Retina (tissue), 1 donor: ENCODE measurements around the gene ARRB1.
"Not testable (repeated sequence)": the region's sequence is repeated elsewhere in the genome, so short reads cannot be mapped to it uniquely, and the experiment has no call there.

Source experiments
- DNase-seq: peaks from one replicate; pipeline ENCODE4 v3.0.0-alpha.2; 2016

Gene ARRB1

DNA sequence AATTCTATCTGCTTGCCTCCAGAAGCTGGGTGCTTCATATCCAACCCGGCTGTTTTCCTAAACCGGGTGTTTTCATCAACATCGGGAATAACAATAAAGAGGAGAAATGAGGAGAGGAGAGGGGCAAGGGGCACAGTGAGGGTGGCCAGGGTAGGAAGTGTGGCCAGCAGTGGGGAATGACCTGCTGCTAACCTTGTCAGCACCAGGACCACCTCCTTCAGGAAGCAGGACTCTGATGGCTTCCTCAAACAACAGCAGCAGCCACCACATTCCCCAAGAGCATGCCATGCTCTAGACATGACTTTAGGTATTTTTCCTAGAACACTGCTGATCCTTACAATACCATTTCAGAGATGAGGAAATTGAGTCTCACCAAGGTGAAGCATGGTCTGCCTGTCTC, 58.5 kb downstream of the ARRB1 start:
- DNase-seq, result no peak

DNA sequence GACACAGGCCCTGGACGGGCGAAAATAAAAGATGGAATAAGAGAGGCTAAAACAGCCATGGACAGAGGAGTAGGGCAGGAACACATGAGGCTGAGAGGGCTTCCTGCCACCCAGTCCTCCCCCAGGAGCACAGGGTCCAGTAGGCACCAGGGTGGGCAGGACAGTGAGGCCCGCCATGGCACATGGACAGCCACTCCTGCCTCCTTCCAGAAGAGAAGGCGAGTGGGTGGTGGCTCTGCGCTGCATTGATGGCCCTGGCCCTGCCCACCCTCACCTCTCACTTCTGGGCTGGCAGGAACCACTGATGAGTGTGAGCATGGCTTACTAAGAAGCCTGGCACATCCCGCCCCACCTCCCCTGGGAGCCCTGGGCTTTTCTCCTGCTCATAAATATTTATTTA, 59.7 kb downstream of the ARRB1 start:
- DNase-seq, result no peak

DNA sequence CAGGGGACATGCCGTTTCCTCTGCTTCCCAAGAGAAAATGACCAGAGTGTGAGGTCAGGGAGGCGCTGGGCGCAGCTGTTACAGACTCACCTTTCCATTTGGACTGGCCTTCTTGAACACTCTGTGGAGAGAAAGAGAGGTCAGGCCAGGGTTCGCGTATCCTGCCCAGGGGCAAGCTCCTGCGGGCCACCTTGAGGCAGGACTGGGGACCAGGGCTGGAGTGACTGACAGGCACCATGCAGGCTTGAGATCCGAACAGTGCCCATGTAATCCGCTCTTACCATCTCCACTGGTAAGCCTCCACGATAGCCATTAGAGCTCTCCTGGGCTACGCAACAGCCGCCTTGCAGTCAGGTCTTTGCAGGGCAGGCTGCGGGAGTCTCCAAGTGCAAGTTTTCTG, 61.5 kb downstream of the ARRB1 start:
- no peak for DNase-seq

GRCh38 chr11:75289511-75289760, 62.0 kb downstream of the ARRB1 start:
- no peak for DNase-seq

- no peak for DNase-seq
These were observed 63.9 kb downstream of the ARRB1 start for GRCh38 chr11:75287579-75287978.

- DNase-seq, result no peak
These were observed 64.5 kb downstream of the ARRB1 start for GRCh38 chr11:75286826-75287465.

- no peak for DNase-seq
These were observed 65.6 kb downstream of the ARRB1 start for GRCh38 chr11:75285776-75286360.

GRCh38 chr11:75283391-75283931, 68.0 kb downstream of the ARRB1 start:
- DNase-seq, result no peak

- no peak for DNase-seq
These were observed 69.9 kb downstream of the ARRB1 start for GRCh38 chr11:75281469-75282095.

GRCh38 chr11:75280770-75281468, 70.5 kb downstream of the ARRB1 start:
- DNase-seq, result no peak

- DNase-seq, result peak; percentile 88
These were observed 71.2 kb downstream of the ARRB1 start for GRCh38 chr11:75280227-75280701.

- DNase-seq, result no peak
These were observed 72.2 kb downstream of the ARRB1 start for GRCh38 chr11:75279273-75279672.

GRCh38 chr11:75277991-75278790, 73.3 kb downstream of the ARRB1 start:
- DNase-seq, result no peak

DNA sequence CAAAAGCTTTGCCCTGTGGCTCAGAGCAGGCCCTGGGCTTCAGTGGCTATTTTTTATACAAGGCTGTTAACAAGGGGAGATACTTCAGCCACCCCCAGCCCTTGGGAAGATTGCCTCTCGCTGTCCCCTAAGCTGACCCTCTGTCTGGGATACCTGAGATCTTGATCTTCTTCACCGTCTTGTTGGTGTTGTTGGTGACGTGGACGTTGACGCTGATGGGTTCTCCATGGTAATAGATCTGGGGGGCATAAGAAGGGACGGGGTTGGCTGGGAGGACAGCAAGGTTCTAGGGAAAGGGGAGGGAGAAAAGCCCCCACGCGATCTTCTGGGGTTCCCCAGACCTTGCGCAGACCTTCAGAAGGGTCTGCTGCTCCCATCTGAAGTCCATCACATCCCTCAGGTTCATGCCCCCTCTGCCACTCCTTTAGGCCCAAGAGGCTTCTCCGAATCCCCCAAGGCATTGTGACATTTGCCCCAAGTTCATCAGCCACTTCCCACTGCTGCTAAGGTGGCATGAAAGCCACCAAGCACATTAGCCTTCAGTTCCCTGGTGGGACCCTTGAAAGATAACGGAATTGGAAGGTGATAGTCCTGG, 74.2 kb downstream of the ARRB1 start:
- DNase-seq, result no peak

DNA sequence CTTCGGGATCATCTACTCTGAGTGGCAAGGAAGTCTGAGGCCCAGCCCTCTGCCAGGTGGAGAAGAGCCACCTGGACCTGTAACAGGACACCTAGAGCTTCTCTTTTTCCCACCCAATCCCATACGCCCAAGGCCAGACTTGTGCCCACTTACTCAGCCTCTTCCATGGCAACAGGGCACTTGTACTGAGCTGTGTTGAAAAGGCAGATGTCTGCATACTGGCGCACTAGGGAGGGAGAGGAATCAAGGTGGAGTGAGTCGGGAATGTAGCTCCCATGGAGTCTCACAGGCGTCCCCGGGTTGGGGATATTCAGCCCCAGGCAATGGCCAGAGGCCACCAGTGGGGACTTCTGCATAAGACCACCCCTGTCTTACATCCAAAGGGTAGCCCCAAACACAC, 74.8 kb downstream of the ARRB1 start:
- DNase-seq, result no peak

DNA sequence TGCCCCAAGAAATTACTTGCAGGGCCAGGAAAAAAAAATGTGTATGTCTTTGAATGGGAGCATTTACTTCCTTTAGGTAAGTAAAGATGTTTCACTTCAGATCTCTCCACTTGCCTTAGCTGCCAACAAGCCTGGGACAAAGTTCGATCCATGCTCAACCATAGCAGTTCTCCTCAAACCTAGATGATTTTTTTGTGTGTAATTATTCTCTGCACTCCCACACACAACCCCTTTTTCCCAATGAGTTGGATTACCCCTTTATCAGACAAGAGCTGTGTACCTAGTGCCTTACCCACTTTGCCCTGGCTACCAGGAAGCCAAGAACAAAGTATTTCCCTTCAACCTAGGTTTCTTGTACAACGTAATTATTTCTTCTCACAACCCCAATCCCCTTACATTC, 75.3 kb downstream of the ARRB1 start:
- no peak for DNase-seq

DNA sequence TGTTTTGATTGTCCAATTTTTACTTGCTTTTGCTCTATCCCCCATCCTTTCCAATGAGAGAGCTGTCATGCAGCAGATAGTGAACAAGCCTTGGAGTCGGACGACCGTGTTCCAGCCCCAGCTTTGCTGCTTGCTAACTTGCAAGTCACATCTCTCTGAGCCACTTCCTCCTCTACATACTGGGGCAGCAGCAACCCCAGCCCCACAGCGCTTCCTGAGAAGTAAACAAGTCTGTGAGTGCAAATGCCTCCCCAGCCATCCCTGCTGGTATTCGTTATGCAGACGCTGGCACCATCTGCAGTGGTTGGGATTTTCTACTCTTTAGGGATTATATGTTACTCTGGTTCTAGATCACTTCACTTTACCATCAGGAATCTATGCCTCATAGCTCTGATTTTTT, 75.9 kb downstream of the ARRB1 start:
- DNase-seq, result no peak

DNA sequence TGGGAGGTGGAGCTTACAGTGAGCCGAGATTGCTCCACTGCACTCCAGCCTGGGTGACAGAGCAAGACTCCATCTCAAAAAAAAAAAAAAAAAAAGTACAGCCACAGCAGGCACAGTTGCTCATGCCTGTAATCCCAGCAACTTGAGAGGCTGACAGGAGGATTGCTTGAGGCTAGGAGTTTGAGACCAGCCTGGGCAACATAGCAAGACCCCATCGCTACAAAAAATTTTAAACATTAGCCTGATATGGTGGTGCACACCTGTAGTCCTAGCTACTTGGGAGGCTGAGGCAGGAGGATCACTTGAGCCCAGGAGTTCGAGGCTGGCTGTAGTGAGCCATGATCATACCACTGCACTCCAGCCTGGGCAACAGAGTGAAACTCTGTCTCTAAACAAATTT, 76.7 kb downstream of the ARRB1 start:
- not testable (repeated sequence) for DNase-seq

GRCh38 chr11:75273411-75274391, 77.8 kb downstream of the ARRB1 start:
- no peak for DNase-seq

GRCh38 chr11:75272821-75273301, 78.6 kb downstream of the ARRB1 start:
- DNase-seq, result no peak

DNA sequence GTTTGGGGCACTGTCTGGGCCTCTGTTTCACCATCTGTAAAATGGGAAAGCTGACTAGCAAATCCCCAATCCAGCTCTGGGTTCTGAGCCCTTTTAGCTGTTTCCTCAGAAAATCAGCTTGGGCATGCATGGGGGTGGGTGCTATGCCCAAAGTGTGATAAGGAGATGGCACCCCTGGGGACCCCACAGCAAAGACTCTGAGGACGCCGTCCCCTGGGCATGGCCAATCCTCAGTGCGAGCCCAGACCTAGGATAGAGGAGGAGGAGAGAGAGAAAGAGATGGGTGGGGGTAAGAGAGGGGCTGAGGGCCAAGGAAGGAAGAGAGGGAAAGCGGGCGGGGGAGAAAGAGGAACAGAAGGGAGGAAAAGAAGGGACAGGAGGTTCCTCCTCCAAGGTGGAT, 79.1 kb downstream of the ARRB1 start:
- no peak for DNase-seq
